Adrenal gland (tissue), 12 donors: Measurements from ENCODE around the gene DYNLL1. TPM values are rescaled to one million over a fixed set of nuclear protein-coding genes. Genes with fewer than 3 reads are reported as not detected.

ENCODE experiments used
- DNase-seq, 7 donors: peaks; one replicate each; pipeline ENCODE4 v3.0.0-alpha.2; 2019 to 2020
- H3K27ac ChIP-seq, 5 donors: fragments of 200-600 bp; sonication (generic) in 4 of 5; 1 replicate in 3 of 5; 2 replicates in 2 of 5; pipeline versions ENCODE4 v1.5.1 to v1.8.0; 2016 to 2020; ENCODE audit warnings: mild to moderate bottlenecking in 1 of 5
- H3K27me3 ChIP-seq: fragments of 200-600 bp; 2 replicates; pipeline ENCODE4 v1.8.0; 2021
- H3K36me3 ChIP-seq, 2 donors: fragments of 200-600 bp; replicated peaks in 1 of 2; 1 replicate in 1 of 2; 2 replicates in 1 of 2; pipeline versions ENCODE4 v1.5.1 to v1.8.0; 2018 to 2022
- H3K4me1 ChIP-seq, 2 donors: fragments of 200-600 bp; replicated peaks in 1 of 2; 1 replicate in 1 of 2; 2 replicates in 1 of 2; pipeline versions ENCODE4 v1.5.1 to v1.8.0; 2018 to 2021
- H3K4me3 ChIP-seq, 4 donors: fragments of 200-600 bp; sonication (generic) in 3 of 4; one replicate each; pipeline ENCODE4 v1.5.1; 2016 to 2018
- H3K9me3 ChIP-seq, 3 donors: fragments of 200-600 bp; sonication (generic) in 1 of 3; replicated peaks in 1 of 3; 1 replicate in 2 of 3; 2 replicates in 1 of 3; pipeline versions ENCODE4 v1.5.1 to v1.8.0; 2016 to 2021
- CTCF ChIP-seq, 6 experiments: fragments of 450-650 bp in 4 of 6; fragments of 200-600 bp in 2 of 6; sonication (generic) in 1 of 6; IDR thresholded peaks; 1 replicate in 5 of 6; 2 replicates in 1 of 6; pipeline versions ENCODE4 v1.5.1 to v1.8.0; 2016 to 2021; ENCODE audit warnings: antibody characterized with exemption in 6 of 6, mild to moderate bottlenecking in 2 of 6, moderate library complexity in 1 of 6
- POLR2A ChIP-seq, 2 donors: fragments of 450-650 bp; IDR thresholded peaks; one replicate each; pipeline ENCODE4 v1.6.1; 2017; ENCODE audit warnings: antibody characterized with exemption in 2 of 2, mild to moderate bottlenecking in 2 of 2, moderate library complexity in 1 of 2
- WGBS, 4 donors: extraction: QIAGEN DNeasy Blood & Tissue Kit in 2 of 4; methylation state at CpG; one replicate each; pipeline versions ENCODE4 v1.1.5 to v1.1.7; 2013 to 2017; 5-methylcytosine and 5-hydroxymethylcytosine counted together
- intact Hi-C, 2 donors: fragments of 100-400 bp; cut with DNase I; formaldehyde crosslinking; loops; one replicate each; pipeline versions ENCODE4 v1.14.1 to v1.15.0; 2022 to 2023
- polyA plus RNA-seq, 3 donors: library from polyadenylated mRNA; stranded (reverse); fragments of 200-250 nt in 2 of 3; fragments of 350-450 nt in 1 of 3; fragmentation: Illumina TruSeq in 1 of 3; extraction: RNeasy Lipid Tissue Mini Kit (QIAGEN cat#74804) in 1 of 3; gene quantifications; one replicate each; pipeline ENCODE4 v1.2.3, GENCODE V29; 2013 to 2014
- total RNA-seq, 9 donors: library from RNA; depleted of rRNA in 4 of 9; stranded (reverse); fragments of >200 nt in 4 of 9; fragments of 120-200 nt in 1 of 9; fragmentation: NEBNext Ultra II Directional in 1 of 9; extraction: Animal tissue kit (Norgen Biotek cat#: 25700) in 1 of 9; gene quantifications; one replicate each; pipeline versions ENCODE4 v1.1.0 to v1.2.4, GENCODE V29; 2013 to 2023
- donor health status: healthy with polysubstance abuse.
- donor health status: Bipolar disorder and iron deficiency.
- donor health status: DM: yes; HTN: yes; CAD: no.
- donor health status: DM: no; HTN: no; CAD: no.
- donor health status: DM: no; HTN: no; CAD: no.
- donor health status: DM: yes; HTN: yes; CAD: no.

Gene DYNLL1
- total and polyA plus RNA-seq, 12 donors, result 168 to 463 (median 307) TPM

- intact Hi-C loops, result loop anchor here in 1 of 2 donors (10.0 kb wide), 1 partner anchor 105 kb away; no protein-coding TSS in a partner anchor
- no peaks in the 10 kb centered on the region for H3K9me3 ChIP-seq
- H3K27me3 ChIP-seq, result no peaks in the 10 kb centered on the region
- no peak overlapping the region for H3K27ac ChIP-seq
- DNase-seq, result no peak
- 84 to 90% (median 88%) methylated on average over 3 of the region's 3 CpGs for WGBS, 4 donors
- no peak overlapping the region for H3K4me3 ChIP-seq
- H3K4me1 ChIP-seq, result no peaks in the 10 kb centered on the region
- no peak for TF ChIP-seq CTCF (IDR thresholded peaks at IDR 0.05)
- no peak for TF ChIP-seq POLR2A (IDR thresholded peaks at IDR 0.05)
- H3K36me3 ChIP-seq, result peaks cover 0 to 90% of the 10 kb centered on the region in 2 donors
Measured at GRCh38 chr12:120460157-120460556, 35.8 kb upstream of the DYNLL1 start.

GRCh38 chr12:120462099-120462640 is 33.7 kb upstream of the DYNLL1 start:
- peaks cover 0 to 84% of the 10 kb centered on the region in 2 donors for H3K36me3 ChIP-seq
- no peak for DNase-seq
- H3K4me1 ChIP-seq, result peaks cover 0 to 15% of the 10 kb centered on the region in 2 donors
- H3K9me3 ChIP-seq, result no peaks in the 10 kb centered on the region
- no peak overlapping the region for H3K4me3 ChIP-seq
- TF ChIP-seq CTCF (IDR thresholded peaks at IDR 0.05), result no peak
- TF ChIP-seq POLR2A (IDR thresholded peaks at IDR 0.05), result no peak
- intact Hi-C loops, result loop anchor here in 1 of 2 donors (10.0 kb wide), 1 partner anchor 103 kb away; no protein-coding TSS in a partner anchor
- H3K27me3 ChIP-seq, result no peaks in the 10 kb centered on the region
- WGBS, 4 donors, result 73 to 79% (median 78%) methylated on average over 3 of the region's 3 CpGs
- H3K27ac ChIP-seq, result no peak overlapping the region

- H3K4me3 ChIP-seq, result no peak overlapping the region
- H3K9me3 ChIP-seq, result no peaks in the 10 kb centered on the region
- 78 to 86% (median 81%) methylated on average over 5 of the region's 5 CpGs for WGBS, 4 donors
- peaks cover 0 to 69% of the 10 kb centered on the region in 2 donors for H3K36me3 ChIP-seq
- H3K27me3 ChIP-seq, result no peaks in the 10 kb centered on the region
- H3K27ac ChIP-seq, result no peak overlapping the region
- no peak for TF ChIP-seq POLR2A (IDR thresholded peaks at IDR 0.05)
- no peak for TF ChIP-seq CTCF (IDR thresholded peaks at IDR 0.05)
- H3K4me1 ChIP-seq, result peaks cover 0 to 23% of the 10 kb centered on the region in 2 donors
- intact Hi-C loops, result loop anchor here in 1 of 2 donors (10.0 kb wide), 1 partner anchor 101 kb away; no protein-coding TSS in a partner anchor
- no peak for DNase-seq
Measured at GRCh38 chr12:120463712-120464111, 32.2 kb upstream of the DYNLL1 start.

- Histone ChIP-seq H3K27me3 (no peaks in the 10 kb centered on the region), H3K36me3 (peaks cover 0 to 51% of the 10 kb centered on the region in 2 donors), H3K4me1 (peaks cover 6 to 30% of the 10 kb centered on the region in 2 donors), H3K9me3 (no peaks in the 10 kb centered on the region), H3K27ac (no peak overlapping the region), H3K4me3 (no peak overlapping the region)
- intact Hi-C loops, result loop anchor here in 1 of 2 donors (10.0 kb wide), 1 partner anchor 99 kb away; no protein-coding TSS in a partner anchor
- DNase-seq, result no peak
- TF ChIP-seq CTCF (IDR thresholded peaks at IDR 0.05) (no peak), POLR2A (IDR thresholded peaks at IDR 0.05) (no peak)
- 26 to 40% (median 32%) methylated on average over 5 of the region's 5 CpGs for WGBS, 4 donors
Measured at GRCh38 chr12:120465756-120466155, 30.2 kb upstream of the DYNLL1 start.
